CD14-positive monocyte (primary cell): ENCODE data around the gene ZNF682. TPM values are rescaled to one million over a fixed set of nuclear protein-coding genes. Genes with fewer than 3 reads are reported as not detected.

Experiments
- DNase-seq, 3 donors: peaks; one replicate each; pipeline ENCODE4 v3.0.0-alpha.2; 2011 to 2022
- H2AFZ ChIP-seq: 2 replicates; pipeline ENCODE4 v1.6.0; 2012; ENCODE audit warnings: mild to moderate bottlenecking, low read depth, low read length, inconsistent platforms; ENCODE audit not compliant: insufficient read depth, poor library complexity, severe bottlenecking
- H3K27ac ChIP-seq, 2 donors: 1 replicate in 1 of 2; 2 replicates in 1 of 2; pipeline ENCODE4 v1.5.1; 2012 to 2013; ENCODE audit warnings: low read length in 2 of 2, control low read depth in 1 of 2, inconsistent platforms in 1 of 2, low read depth in 1 of 2, mild to moderate bottlenecking in 1 of 2
- H3K27me3 ChIP-seq, 2 donors: one replicate each; pipeline versions ENCODE4 v1.6.0 to v1.6.1; 2011 to 2013; ENCODE audit warnings: low read length in 2 of 2; ENCODE audit not compliant: control insufficient read depth in 2 of 2, insufficient read depth in 2 of 2
- H3K36me3 ChIP-seq, 2 donors: replicated peaks in 1 of 2; 1 replicate in 1 of 2; 2 replicates in 1 of 2; pipeline versions ENCODE4 v1.5.1 to v1.6.1; 2012 to 2013; ENCODE audit warnings: low read length in 2 of 2, control low read depth in 1 of 2, inconsistent platforms in 1 of 2, mild to moderate bottlenecking in 1 of 2; ENCODE audit not compliant: insufficient read depth in 2 of 2, control insufficient read depth in 1 of 2
- H3K4me1 ChIP-seq, 2 donors: 1 replicate in 1 of 2; 2 replicates in 1 of 2; pipeline versions ENCODE4 v1.5.1 to v1.6.1; 2012 to 2013; ENCODE audit warnings: low read length in 2 of 2, control low read depth in 1 of 2, inconsistent platforms in 1 of 2, mild to moderate bottlenecking in 1 of 2, moderate library complexity in 1 of 2; ENCODE audit not compliant: insufficient read depth in 2 of 2, control insufficient read depth in 1 of 2
- H3K4me2 ChIP-seq: replicated peaks from 2 replicates; pipeline ENCODE3; 2012; ENCODE audit warnings: low read length, moderate library complexity, mild to moderate bottlenecking; ENCODE audit not compliant: poor library complexity, severe bottlenecking; ENCODE audit errors: extremely low read depth
- H3K4me3 ChIP-seq, 3 experiments: fragments of 200-600 bp in 1 of 3; sonication (generic) in 1 of 3; replicated peaks in 1 of 3; 1 replicate in 2 of 3; 2 replicates in 1 of 3; pipeline ENCODE4 v1.5.1; 2011 to 2013; ENCODE audit warnings: low read length in 3 of 3, mild to moderate bottlenecking in 3 of 3, control low read depth in 2 of 3, low read depth in 2 of 3, inconsistent platforms in 1 of 3, moderate library complexity in 1 of 3
- H3K79me2 ChIP-seq: 2 replicates; pipeline ENCODE4 v1.6.0; 2012; ENCODE audit warnings: mild to moderate bottlenecking, control low read depth, inconsistent platforms, low read length, moderate library complexity; ENCODE audit not compliant: insufficient read depth
- H3K9ac ChIP-seq: 2 replicates; pipeline ENCODE4 v1.6.0; 2017; ENCODE audit warnings: low read length, mild to moderate bottlenecking; ENCODE audit not compliant: insufficient read depth, poor library complexity, severe bottlenecking
- H3K9me3 ChIP-seq, 2 donors: replicated peaks in 1 of 2; 1 replicate in 1 of 2; 2 replicates in 1 of 2; pipeline versions ENCODE4 v1.5.1 to v1.6.1; 2012 to 2013; ENCODE audit warnings: low read length in 2 of 2, control low read depth in 1 of 2; ENCODE audit not compliant: control insufficient read depth in 1 of 2, insufficient read depth in 1 of 2
- H4K20me1 ChIP-seq: 2 replicates; pipeline ENCODE4 v1.6.0; 2012; ENCODE audit warnings: mild to moderate bottlenecking, low read length, control low read depth, moderate library complexity; ENCODE audit not compliant: insufficient read depth
- H3K27ac Mint-ChIP-seq, 7 donors: one replicate each; pipeline ENCODE4 v1.8.0; 2020; ENCODE audit warnings: mild to moderate bottlenecking in 7 of 7, mixed read lengths in 7 of 7, moderate library complexity in 6 of 7, inconsistent platforms in 2 of 7
- H3K27me3 Mint-ChIP-seq, 3 donors: one replicate each; pipeline ENCODE4 v1.8.0; 2021 to 2022; ENCODE audit warnings: low read depth in 3 of 3, mild to moderate bottlenecking in 3 of 3, mixed read lengths in 3 of 3, moderate library complexity in 3 of 3, inconsistent platforms in 1 of 3
- H3K36me3 Mint-ChIP-seq, 2 donors: one replicate each; pipeline ENCODE4 v1.8.0; 2020; ENCODE audit warnings: mixed read lengths in 2 of 2, inconsistent platforms in 1 of 2, mild to moderate bottlenecking in 1 of 2
- H3K4me1 Mint-ChIP-seq: one replicate; pipeline ENCODE4 v1.8.0; 2020; ENCODE audit warnings: mild to moderate bottlenecking, mixed read lengths
- H3K4me3 Mint-ChIP-seq, 2 donors: one replicate each; pipeline ENCODE4 v1.8.0; 2020; ENCODE audit warnings: mild to moderate bottlenecking in 2 of 2, mixed read lengths in 2 of 2, moderate library complexity in 1 of 2
- H3K9me3 Mint-ChIP-seq, 7 donors: one replicate each; pipeline ENCODE4 v1.8.0; 2020 to 2022; ENCODE audit warnings: mixed read lengths in 7 of 7, mild to moderate bottlenecking in 6 of 7, moderate library complexity in 6 of 7, inconsistent platforms in 2 of 7
- WGBS: methylation state at CpG from one replicate; pipeline ENCODE4 v1.1.5; 2013; ENCODE audit warnings: missing lambda C conversion rate; ENCODE audit not compliant: insufficient coverage; 5-methylcytosine and 5-hydroxymethylcytosine counted together
- intact Hi-C, 2 donors: fragments of 100-400 bp; cut with micrococcal nuclease; formaldehyde crosslinking; loops; one replicate each; pipeline versions ENCODE4 v1.15.0 to v1.15.1; 2023
- polyA plus RNA-seq, 3 donors: library from polyadenylated mRNA; depleted of rRNA in 1 of 3; unstranded in 2 of 3; stranded (reverse) in 1 of 3; fragments of 300-500 nt in 2 of 3; fragments of >200 nt in 1 of 3; fragmentation: Illumina TruSeq in 2 of 3; gene quantifications; 1 replicate in 2 of 3; 2 replicates in 1 of 3; pipeline ENCODE4 v1.2.3, GENCODE V29; 2012 to 2021
- TF ChIP-seq, protein P1 (sequence below): fragments of 200-600 bp; IDR thresholded peaks from one replicate; pipeline ENCODE4 v1.8.0; 2022; ENCODE audit warnings: antibody characterized with exemption, mild to moderate bottlenecking

The ZNF682 gene
- polyA plus RNA-seq, 3 donors = 0.48 to 1.7 TPM; not detected in 1

DNA sequence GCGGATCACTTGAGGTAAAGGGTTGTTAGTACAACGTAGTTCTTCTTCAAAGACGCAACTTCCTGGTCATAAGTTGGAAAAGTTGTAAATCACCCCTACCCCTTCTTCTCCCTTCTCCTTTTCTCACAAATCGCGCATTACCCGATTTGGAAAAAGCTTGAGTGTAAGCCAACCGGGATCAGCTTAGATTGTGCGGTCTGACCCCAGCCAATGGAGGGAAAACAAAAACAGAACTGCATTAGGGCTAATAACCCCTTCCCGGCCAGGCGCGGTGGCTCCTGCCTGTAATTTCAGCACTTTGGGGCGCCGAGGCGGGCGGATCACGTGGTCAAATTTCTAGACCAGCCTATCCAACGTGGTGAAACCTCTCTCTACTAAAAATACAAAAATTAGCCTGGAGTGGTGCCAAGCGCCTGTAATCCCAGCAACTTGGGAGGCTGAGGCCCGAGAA is 39.3 kb upstream of the ZNF682 start:
- Mint-ChIP-seq H3K36me3 (peaks cover 21 to 35% of the 10 kb centered on the region in 2 donors), H3K27me3 (peaks cover 0 to 2% (median 1%) of the 10 kb centered on the region in 3 donors), H3K4me3 (peak overlapping the region; percentile 85 to 93), H3K4me1 (peaks cover 18% of the 10 kb centered on the region), H3K27ac (peak overlapping the region in 2 of 7 donors; percentile 14 to 37), H3K9me3 (peaks cover 48 to 93% (median 82%) of the 10 kb centered on the region in 7 donors)
- Histone ChIP-seq H3K4me2 (peak overlapping the region; percentile 81), H3K79me2 (peaks cover 26% of the 10 kb centered on the region), H4K20me1 (no peaks in the 10 kb centered on the region), H3K27ac (peak overlapping the region in 1 of 2 donors; percentile 48), H3K9me3 (peaks cover 78% of the 10 kb centered on the region in 2 donors), H3K9ac (peak overlapping the region; percentile 56), H3K27me3 (no peaks in the 10 kb centered on the region), H3K4me1 (peaks cover 12 to 17% of the 10 kb centered on the region in 2 donors), H2AFZ (peak overlapping the region; percentile 81), H3K36me3 (peaks cover 0 to 21% of the 10 kb centered on the region in 2 donors), H3K4me3 (peak overlapping the region; percentile 35 to 77 (median 54))
- WGBS = 5% methylated on average over 10 of the region's 19 CpGs
- no peak for DNase-seq
- TF ChIP-seq, protein P1, sequence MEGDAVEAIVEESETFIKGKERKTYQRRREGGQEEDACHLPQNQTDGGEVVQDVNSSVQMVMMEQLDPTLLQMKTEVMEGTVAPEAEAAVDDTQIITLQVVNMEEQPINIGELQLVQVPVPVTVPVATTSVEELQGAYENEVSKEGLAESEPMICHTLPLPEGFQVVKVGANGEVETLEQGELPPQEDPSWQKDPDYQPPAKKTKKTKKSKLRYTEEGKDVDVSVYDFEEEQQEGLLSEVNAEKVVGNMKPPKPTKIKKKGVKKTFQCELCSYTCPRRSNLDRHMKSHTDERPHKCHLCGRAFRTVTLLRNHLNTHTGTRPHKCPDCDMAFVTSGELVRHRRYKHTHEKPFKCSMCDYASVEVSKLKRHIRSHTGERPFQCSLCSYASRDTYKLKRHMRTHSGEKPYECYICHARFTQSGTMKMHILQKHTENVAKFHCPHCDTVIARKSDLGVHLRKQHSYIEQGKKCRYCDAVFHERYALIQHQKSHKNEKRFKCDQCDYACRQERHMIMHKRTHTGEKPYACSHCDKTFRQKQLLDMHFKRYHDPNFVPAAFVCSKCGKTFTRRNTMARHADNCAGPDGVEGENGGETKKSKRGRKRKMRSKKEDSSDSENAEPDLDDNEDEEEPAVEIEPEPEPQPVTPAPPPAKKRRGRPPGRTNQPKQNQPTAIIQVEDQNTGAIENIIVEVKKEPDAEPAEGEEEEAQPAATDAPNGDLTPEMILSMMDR = no peak
- intact Hi-C loops = no loop called here

DNA sequence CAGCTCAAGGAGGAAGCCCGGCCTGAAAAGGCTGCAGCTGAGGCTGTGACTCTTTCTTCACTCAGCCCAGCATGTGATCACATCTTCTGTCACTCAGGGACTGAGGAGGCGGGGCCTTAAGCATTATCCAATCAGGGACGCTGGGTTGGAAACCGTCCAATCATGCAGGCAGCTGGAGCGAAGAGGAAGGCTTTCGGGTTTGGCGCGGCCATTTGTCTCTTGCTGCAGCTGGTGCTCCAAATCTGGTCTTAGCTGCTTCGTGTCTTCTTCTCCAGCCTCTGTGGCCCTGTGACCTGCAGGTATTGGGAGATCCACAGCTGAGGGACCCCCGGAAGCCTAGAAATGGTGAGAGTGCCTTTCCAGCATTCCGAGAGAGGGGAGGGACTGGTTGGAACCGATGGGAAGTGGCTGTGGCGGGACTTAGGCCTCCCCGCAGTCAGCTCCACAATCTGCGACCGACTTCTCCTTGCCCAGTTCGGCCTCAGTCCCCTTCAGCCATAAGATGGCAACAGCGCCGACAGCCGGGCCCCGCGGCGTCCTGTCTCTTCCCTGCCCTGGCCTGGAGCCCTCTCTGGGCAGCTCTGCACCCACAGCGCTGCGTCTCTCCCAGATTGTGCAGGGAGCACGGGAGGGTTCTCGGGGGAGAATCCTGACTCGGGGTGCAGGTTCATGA is 38.6 kb upstream of the ZNF682 start, which contains the start of gene ZNF90:
ZNF90 (plus strand) TSS at position 210 of the 673 bp plus-strand sequence; CDS start at position 343, 133 bp downstream.
- Histone ChIP-seq H3K4me2 (peak within 1 kb of the TSS; percentile 81), H3K9me3 (peaks cover 74 to 78% of the 10 kb centered on the region in 2 donors), H3K4me1 (peaks cover 12 to 17% of the 10 kb centered on the region in 2 donors), H3K79me2 (peaks cover 19% of the 10 kb centered on the region), H2AFZ (peak within 1 kb of the TSS; percentile 81), H3K9ac (peak within 1 kb of the TSS; percentile 56), H3K27me3 (no peaks in the 10 kb centered on the region), H3K4me3 (peak within 1 kb of the TSS; percentile 35 to 77 (median 54)), H3K27ac (peak within 1 kb of the TSS in 1 of 2 donors; percentile 48), H4K20me1 (no peaks in the 10 kb centered on the region), H3K36me3 (peaks cover 0 to 14% of the 10 kb centered on the region in 2 donors)
- peak; percentile 52 to 62 (median 54) for DNase-seq
- Mint-ChIP-seq H3K27ac (peak within 1 kb of the TSS in 4 of 7 donors; percentile 14 to 67 (median 34)), H3K9me3 (peaks cover 47 to 93% (median 82%) of the 10 kb centered on the region in 7 donors), H3K36me3 (peaks cover 20 to 28% of the 10 kb centered on the region in 2 donors), H3K4me1 (peaks cover 18% of the 10 kb centered on the region), H3K27me3 (peaks cover 0 to 2% (median 1%) of the 10 kb centered on the region in 3 donors), H3K4me3 (peak within 1 kb of the TSS; percentile 85 to 93)
- intact Hi-C loops = no loop called here
- TF ChIP-seq, protein P1 = no peak
- 1% methylated on average over 22 of the region's 28 CpGs for WGBS
